Sigmoid colon (tissue), 4 donors: ENCODE measurements around the gene EGLN3.

ENCODE experiments used
- CTCF ChIP-seq, 4 experiments: fragments of 450-650 bp in 3 of 4; fragments of 200-600 bp in 1 of 4; IDR thresholded peaks; one replicate each; pipeline ENCODE4 v1.5.1; 2016 to 2019; ENCODE audit warnings: antibody characterized with exemption in 4 of 4, mild to moderate bottlenecking in 3 of 4, moderate library complexity in 2 of 4
- EP300 ChIP-seq, 4 donors: sonication (generic); formaldehyde crosslinking; IDR thresholded peaks; one replicate each; pipeline ENCODE4 v1.6.1; 2017; ENCODE audit warnings: antibody characterized with exemption in 4 of 4
- POLR2A ChIP-seq, 2 donors: fragments of 450-650 bp; IDR thresholded peaks; one replicate each; pipeline ENCODE4 v1.6.1; 2016; ENCODE audit warnings: antibody characterized with exemption in 2 of 2, mild to moderate bottlenecking in 2 of 2, moderate library complexity in 2 of 2

DNA sequence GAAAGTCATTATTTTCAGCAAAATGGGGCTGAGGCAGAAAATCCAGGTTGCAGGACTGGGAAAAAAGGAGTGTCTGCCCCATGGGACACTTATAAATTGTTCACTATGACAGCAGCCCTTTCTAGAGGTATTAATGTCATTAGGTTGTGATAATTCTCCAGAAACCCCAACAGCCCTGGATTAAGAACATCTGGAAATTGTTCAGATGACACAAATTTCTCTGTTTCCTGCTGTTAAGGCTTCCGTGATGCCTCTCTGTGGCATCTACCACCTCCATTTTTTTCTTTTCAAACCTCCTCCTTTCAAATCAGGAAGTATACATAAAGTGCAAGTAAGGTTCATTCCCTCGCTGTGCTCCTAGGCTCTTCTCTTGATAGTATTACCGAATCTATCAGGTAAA lies 25.6 kb downstream of the EGLN3 start:
- no peak for TF ChIP-seq CTCF (IDR thresholded peaks at IDR 0.05)
- no peak for TF ChIP-seq POLR2A (IDR thresholded peaks at IDR 0.05)
- TF ChIP-seq EP300 (IDR thresholded peaks at IDR 0.05), result no peak
